ENCODE measurements around the gene BRSK1.

DNA sequence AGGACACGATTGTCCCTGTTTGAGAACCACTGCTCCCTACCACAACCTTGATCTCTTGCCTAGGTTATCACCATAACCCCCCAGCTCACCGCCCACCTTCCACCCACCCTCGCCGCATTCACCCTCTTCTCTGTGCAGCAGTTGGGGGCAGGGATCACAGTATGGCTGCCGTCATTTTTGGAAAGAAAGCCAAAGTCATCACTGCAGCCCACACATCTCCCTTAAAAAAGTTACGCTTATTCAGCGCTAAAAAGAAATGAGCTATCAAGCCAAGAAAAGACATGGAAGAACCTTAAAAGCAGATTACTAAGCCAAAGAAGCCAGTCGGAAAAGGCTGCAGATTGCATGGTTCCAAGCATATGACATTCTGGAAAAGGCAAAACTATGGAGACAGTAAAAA lies 14.5 kb upstream of the BRSK1 start:
- TF ChIP-seq, protein P1, sequence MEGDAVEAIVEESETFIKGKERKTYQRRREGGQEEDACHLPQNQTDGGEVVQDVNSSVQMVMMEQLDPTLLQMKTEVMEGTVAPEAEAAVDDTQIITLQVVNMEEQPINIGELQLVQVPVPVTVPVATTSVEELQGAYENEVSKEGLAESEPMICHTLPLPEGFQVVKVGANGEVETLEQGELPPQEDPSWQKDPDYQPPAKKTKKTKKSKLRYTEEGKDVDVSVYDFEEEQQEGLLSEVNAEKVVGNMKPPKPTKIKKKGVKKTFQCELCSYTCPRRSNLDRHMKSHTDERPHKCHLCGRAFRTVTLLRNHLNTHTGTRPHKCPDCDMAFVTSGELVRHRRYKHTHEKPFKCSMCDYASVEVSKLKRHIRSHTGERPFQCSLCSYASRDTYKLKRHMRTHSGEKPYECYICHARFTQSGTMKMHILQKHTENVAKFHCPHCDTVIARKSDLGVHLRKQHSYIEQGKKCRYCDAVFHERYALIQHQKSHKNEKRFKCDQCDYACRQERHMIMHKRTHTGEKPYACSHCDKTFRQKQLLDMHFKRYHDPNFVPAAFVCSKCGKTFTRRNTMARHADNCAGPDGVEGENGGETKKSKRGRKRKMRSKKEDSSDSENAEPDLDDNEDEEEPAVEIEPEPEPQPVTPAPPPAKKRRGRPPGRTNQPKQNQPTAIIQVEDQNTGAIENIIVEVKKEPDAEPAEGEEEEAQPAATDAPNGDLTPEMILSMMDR (IDR thresholded peaks at IDR 0.05), result no peak
- no peak for TF ChIP-seq POLR2A (IDR thresholded peaks at IDR 0.05)
